GM19463 (cell line): ENCODE data around the gene ARHGAP11A.

Experiments
- ATAC-seq: cut with Tn5 transposase; IDR thresholded peaks from one replicate; pipeline ENCODE4 v1.9.1; 2021; ENCODE audit warnings: mild to moderate bottlenecking, moderate library complexity; ENCODE audit not compliant: unreplicated experiment

ARHGAP11A gene

DNA sequence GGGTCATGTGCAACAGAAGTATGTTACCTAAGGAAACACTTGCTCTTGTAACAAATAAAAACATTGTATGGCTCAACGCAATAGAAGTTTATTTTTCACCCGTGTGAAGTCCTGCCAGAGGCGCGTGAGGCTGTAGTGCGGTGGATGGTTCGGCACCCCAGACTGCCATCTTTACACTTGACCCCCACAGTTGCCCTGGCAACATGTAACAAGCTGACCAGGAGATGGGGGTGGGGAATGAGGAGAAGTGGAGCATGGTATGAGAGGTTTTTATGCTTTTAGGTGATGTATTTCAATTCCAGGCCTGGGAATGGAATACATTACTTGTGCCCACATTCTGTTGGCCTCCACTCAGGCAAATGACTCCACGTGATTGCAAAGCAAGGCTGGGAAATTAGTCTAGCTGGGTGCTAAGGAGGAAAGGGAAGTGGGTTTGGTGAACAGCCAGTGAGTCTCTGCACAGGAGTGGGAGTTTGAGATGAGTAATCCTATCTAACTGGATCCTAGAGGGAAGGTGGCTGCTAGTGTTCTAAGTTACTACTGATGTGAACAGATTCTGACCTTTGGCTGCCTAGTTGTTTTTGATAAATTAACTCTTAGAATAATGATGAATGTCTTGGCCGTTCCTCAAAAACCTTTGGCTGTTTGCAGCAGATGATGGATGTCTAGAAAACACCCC is 68.7 kb downstream of the ARHGAP11A start:
- no peak for ATAC-seq

DNA sequence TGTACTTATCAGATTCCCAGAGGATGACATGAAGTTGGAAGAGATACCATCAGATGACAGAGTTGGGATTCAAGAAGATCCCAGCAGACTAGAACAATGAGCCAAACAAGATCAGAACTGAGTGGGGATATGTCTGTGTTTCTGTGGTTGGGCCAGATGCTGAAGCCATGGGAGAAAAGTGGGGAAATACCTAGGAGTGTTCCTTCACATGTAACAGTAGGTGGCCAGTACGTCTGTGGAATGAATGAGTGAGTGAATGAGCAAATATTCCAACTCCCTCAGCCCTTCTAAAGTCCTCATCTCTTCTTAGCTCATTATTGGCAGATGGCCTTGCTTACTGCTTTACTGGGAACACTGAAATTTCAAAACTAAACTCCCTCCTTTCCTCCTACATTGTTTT is 70.3 kb downstream of the ARHGAP11A start:
- no peak for ATAC-seq

GRCh38 chr15:32687556-32687955 is 72.3 kb downstream of the ARHGAP11A start:
- ATAC-seq: no peak

DNA sequence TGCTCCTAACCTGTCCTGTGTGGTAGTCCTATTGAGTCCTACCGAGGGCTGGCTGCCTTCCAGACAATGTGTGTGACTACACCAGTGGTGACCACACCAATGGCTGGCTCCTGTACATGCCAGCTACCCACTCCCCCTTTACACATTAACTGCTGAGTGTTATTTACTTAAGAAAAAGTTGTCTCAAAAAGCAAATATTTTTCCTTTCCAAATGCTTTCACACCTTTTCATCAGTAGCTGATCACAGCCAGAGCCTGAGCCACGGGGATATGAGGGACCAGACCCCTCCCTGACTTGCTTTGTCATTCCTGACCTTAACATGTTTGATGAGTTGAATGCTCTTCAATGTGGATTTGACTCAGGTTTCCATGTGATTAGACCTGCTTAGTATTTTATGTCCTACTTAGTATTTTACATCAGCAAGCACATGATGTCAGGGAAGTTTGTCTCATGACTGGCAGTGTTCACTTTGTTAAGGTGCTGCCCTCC is 72.9 kb downstream of the ARHGAP11A start:
- ATAC-seq: no peak
